Measurements from ENCODE around the gene GPC3.

GPC3 gene

DNA sequence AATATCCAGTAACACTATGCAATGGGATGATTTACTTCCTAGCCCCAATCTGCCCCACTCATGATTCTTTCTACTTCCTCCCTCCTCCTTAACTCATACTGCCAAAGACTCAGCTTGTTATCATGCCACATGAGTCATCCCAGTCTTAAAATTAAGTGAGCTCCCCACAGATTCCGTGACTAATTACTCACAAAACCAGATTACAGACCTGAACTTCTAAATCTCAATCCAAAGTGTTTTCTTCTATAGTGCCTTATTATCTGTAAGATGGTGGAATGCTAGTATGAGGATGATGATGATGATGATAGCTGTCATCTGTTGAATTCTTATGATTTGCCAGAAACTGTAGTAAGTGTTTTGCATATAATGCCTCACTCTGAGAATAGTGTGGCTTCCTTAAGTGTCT is 27.7 kb upstream of the GPC3 start (continued):
- TF ChIP-seq, protein P1, sequence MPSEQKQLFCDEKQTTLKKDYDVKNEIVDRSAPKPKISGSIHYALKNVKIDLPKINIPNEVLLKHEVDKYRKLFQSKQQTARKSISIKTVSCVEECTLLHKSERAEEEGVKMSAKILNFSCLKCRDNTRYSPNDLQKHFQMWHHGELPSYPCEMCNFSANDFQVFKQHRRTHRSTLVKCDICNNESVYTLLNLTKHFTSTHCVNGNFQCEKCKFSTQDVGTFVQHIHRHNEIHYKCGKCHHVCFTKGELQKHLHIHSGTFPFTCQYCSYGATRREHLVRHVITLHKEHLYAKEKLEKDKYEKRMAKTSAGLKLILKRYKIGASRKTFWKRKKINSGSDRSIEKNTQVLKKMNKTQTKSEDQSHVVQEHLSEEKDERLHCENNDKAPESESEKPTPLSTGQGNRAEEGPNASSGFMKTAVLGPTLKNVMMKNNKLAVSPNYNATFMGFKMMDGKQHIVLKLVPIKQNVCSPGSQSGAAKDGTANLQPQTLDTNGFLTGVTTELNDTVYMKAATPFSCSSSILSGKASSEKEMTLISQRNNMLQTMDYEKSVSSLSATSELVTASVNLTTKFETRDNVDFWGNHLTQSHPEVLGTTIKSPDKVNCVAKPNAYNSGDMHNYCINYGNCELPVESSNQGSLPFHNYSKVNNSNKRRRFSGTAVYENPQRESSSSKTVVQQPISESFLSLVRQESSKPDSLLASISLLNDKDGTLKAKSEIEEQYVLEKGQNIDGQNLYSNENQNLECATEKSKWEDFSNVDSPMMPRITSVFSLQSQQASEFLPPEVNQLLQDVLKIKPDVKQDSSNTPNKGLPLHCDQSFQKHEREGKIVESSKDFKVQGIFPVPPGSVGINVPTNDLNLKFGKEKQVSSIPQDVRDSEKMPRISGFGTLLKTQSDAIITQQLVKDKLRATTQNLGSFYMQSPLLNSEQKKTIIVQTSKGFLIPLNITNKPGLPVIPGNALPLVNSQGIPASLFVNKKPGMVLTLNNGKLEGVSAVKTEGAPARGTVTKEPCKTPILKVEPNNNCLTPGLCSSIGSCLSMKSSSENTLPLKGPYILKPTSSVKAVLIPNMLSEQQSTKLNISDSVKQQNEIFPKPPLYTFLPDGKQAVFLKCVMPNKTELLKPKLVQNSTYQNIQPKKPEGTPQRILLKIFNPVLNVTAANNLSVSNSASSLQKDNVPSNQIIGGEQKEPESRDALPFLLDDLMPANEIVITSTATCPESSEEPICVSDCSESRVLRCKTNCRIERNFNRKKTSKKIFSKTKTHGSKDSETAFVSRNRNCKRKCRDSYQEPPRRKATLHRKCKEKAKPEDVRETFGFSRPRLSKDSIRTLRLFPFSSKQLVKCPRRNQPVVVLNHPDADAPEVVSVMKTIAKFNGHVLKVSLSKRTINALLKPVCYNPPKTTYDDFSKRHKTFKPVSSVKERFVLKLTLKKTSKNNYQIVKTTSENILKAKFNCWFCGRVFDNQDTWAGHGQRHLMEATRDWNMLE (tag by site-specific recombination; conservative IDR thresholded peaks at IDR 0.05; ENCODE audit: low read depth), result peak; percentile 20; the same call in 1 of the 2 replicates
- peak; percentile 94 for TF ChIP-seq WT1 (tag by site-specific recombination; IDR thresholded peaks at IDR 0.05)
- TF ChIP-seq ZNF660 (tag by site-specific recombination; IDR thresholded peaks at IDR 0.05), result peak; percentile 51; the same call in 1 of the 2 replicates
- peak; percentile 86 for TF ChIP-seq ZXDB (tag by site-specific recombination; IDR thresholded peaks at IDR 0.05)
- peak; percentile 83 for TF ChIP-seq ZNF629 (tag by site-specific recombination; IDR thresholded peaks at IDR 0.05)
- no peak for TF ChIP-seq ZNF777 (tag by site-specific recombination; IDR thresholded peaks at IDR 0.05; ENCODE audit: borderline replicate concordance)
- peak; percentile 91 for TF ChIP-seq TRIM28 (IDR thresholded peaks at IDR 0.05; ENCODE audit: borderline replicate concordance, low read length)
- peak; percentile 86 for TF ChIP-seq GFI1B (tag by site-specific recombination; IDR thresholded peaks at IDR 0.05)
- TF ChIP-seq ZNF394 (tag by site-specific recombination; IDR thresholded peaks at IDR 0.05; ENCODE audit: borderline replicate concordance), result 0 out of 2 replicates have a peak, but pooled peaks have one; percentile 38
- no peak for TF ChIP-seq ZNF555 (tag by site-specific recombination; conservative IDR thresholded peaks at IDR 0.05)
- TF ChIP-seq, protein P2, sequence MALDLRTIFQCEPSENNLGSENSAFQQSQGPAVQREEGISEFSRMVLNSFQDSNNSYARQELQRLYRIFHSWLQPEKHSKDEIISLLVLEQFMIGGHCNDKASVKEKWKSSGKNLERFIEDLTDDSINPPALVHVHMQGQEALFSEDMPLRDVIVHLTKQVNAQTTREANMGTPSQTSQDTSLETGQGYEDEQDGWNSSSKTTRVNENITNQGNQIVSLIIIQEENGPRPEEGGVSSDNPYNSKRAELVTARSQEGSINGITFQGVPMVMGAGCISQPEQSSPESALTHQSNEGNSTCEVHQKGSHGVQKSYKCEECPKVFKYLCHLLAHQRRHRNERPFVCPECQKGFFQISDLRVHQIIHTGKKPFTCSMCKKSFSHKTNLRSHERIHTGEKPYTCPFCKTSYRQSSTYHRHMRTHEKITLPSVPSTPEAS (tag by site-specific recombination; IDR thresholded peaks at IDR 0.05), result 0 out of 2 replicates have a peak, but pooled peaks have one; percentile 11
- TF ChIP-seq, protein P3, sequence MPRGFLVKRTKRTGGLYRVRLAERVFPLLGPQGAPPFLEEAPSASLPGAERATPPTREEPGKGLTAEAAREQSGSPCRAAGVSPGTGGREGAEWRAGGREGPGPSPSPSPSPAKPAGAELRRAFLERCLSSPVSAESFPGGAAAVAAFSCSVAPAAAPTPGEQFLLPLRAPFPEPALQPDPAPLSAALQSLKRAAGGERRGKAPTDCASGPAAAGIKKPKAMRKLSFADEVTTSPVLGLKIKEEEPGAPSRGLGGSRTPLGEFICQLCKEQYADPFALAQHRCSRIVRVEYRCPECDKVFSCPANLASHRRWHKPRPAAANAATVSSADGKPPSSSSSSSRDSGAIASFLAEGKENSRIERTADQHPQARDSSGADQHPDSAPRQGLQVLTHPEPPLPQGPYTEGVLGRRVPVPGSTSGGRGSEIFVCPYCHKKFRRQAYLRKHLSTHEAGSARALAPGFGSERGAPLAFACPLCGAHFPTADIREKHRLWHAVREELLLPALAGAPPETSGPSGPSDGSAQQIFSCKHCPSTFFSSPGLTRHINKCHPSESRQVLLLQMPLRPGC (tag by site-specific recombination; IDR thresholded peaks at IDR 0.05), result peak; percentile 83; the same call in 1 of the 2 replicates
- peak; percentile 74 for TF ChIP-seq ZBTB17 (tag by site-specific recombination; IDR thresholded peaks at IDR 0.05)
- no peak for TF ChIP-seq ZNF785 (tag by site-specific recombination; IDR thresholded peaks at IDR 0.05)
- TF ChIP-seq, protein P4, sequence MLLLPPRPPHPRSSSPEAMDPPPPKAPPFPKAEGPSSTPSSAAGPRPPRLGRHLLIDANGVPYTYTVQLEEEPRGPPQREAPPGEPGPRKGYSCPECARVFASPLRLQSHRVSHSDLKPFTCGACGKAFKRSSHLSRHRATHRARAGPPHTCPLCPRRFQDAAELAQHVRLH (tag by site-specific recombination; IDR thresholded peaks at IDR 0.05), result 0 out of 2 replicates have a peak, but pooled peaks have one; percentile 52
- TF ChIP-seq KLF7 (tag by site-specific recombination; IDR thresholded peaks at IDR 0.05; ENCODE audit: borderline replicate concordance), result no peak
- TF ChIP-seq ZNF843 (tag by site-specific recombination; IDR thresholded peaks at IDR 0.05), result peak; percentile 96
- TF ChIP-seq ZNF664 (tag by site-specific recombination; IDR thresholded peaks at IDR 0.05), result no peak
- TF ChIP-seq, protein P5, sequence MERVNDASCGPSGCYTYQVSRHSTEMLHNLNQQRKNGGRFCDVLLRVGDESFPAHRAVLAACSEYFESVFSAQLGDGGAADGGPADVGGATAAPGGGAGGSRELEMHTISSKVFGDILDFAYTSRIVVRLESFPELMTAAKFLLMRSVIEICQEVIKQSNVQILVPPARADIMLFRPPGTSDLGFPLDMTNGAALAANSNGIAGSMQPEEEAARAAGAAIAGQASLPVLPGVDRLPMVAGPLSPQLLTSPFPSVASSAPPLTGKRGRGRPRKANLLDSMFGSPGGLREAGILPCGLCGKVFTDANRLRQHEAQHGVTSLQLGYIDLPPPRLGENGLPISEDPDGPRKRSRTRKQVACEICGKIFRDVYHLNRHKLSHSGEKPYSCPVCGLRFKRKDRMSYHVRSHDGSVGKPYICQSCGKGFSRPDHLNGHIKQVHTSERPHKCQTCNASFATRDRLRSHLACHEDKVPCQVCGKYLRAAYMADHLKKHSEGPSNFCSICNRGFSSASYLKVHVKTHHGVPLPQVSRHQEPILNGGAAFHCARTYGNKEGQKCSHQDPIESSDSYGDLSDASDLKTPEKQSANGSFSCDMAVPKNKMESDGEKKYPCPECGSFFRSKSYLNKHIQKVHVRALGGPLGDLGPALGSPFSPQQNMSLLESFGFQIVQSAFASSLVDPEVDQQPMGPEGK (tag by site-specific recombination; IDR thresholded peaks at IDR 0.05), result peak; percentile 83
- TF ChIP-seq ZIC2 (tag by site-specific recombination; IDR thresholded peaks at IDR 0.05), result peak; percentile 26; the same call in 1 of the 2 replicates
- TF ChIP-seq, protein P6, sequence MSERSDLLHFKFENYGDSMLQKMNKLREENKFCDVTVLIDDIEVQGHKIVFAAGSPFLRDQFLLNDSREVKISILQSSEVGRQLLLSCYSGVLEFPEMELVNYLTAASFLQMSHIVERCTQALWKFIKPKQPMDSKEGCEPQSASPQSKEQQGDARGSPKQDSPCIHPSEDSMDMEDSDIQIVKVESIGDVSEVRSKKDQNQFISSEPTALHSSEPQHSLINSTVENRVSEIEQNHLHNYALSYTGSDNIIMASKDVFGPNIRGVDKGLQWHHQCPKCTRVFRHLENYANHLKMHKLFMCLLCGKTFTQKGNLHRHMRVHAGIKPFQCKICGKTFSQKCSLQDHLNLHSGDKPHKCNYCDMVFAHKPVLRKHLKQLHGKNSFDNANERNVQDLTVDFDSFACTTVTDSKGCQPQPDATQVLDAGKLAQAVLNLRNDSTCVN (tag by site-specific recombination; optimal IDR thresholded peaks at IDR 0.05), result no peak

Data from HEK293 (cell line).